Panc1 (cell line): ENCODE results near the gene PFDN4. TPM values are rescaled to one million over a fixed set of nuclear protein-coding genes. Genes with fewer than 3 reads are reported as not detected.
"Not testable (repeated sequence)": the region's sequence is repeated elsewhere in the genome, so short reads cannot be mapped to it uniquely, and the experiment has no call there.

Experiments used
- ATAC-seq: fragments of 200-7000 bp; cut with Tn5 transposase; 2 replicates; pipeline ENCODE4 v1.9.1; 2020; ENCODE audit warnings: mild to moderate bottlenecking, moderate library complexity
- BruUV-seq: library from RNA; stranded (reverse); fragments of 400-500 nt; replicated peaks from 2 replicates; lab custom pipeline; 2021; lab: Mats Ljungman, UMichigan
- CTCF ChIA-PET: fragments of 300-600 bp; sonication (Branson Sonifier 250); formaldehyde crosslinking; loops from one replicate; lab custom pipeline; 2022; ENCODE audit warnings: antibody characterized with exemption; lab: Charles Lee
- POLR2A ChIA-PET: fragments of 300-600 bp; sonication (Branson Sonifier 250); formaldehyde crosslinking; loops from one replicate; lab custom pipeline; 2022; ENCODE audit warnings: antibody characterized with exemption; lab: Charles Lee
- DNase-seq: peaks from one replicate; pipeline ENCODE4 v3.0.0-alpha.2; 2010; ENCODE audit warnings: low read depth, low spot score
- H3K27ac ChIP-seq: 2 replicates; pipeline ENCODE4 v1.5.1; 2011; ENCODE audit warnings: mild to moderate bottlenecking, low read length, inconsistent platforms
- H3K27me3 ChIP-seq: fragments of 200-500 bp; sonication (Bioruptor generic); 2 replicates; pipeline ENCODE4 v1.6.0; 2014; ENCODE audit warnings: low read length, inconsistent platforms; ENCODE audit not compliant: control insufficient read depth, insufficient read depth
- H3K36me3 ChIP-seq: fragments of 200-500 bp; sonication (Bioruptor generic); 2 replicates; pipeline ENCODE4 v1.5.1; 2014; ENCODE audit warnings: inconsistent platforms, mild to moderate bottlenecking, low read length, moderate library complexity; ENCODE audit not compliant: control insufficient read depth, insufficient read depth
- H3K4me1 ChIP-seq: 2 replicates; pipeline ENCODE4 v1.5.1; 2011; ENCODE audit warnings: inconsistent platforms, mild to moderate bottlenecking, low read length, moderate library complexity; ENCODE audit not compliant: control insufficient read depth, insufficient read depth
- H3K4me3 ChIP-seq, 2 experiments: 2 replicates each; pipeline ENCODE4 v1.5.1; 2011 to 2012; ENCODE audit warnings: low read depth in 2 of 2, low read length in 2 of 2, mild to moderate bottlenecking in 2 of 2, inconsistent platforms in 1 of 2, moderate library complexity in 1 of 2
- H3K9me3 ChIP-seq: fragments of 200-500 bp; sonication (Bioruptor generic); 2 replicates; pipeline ENCODE4 v1.5.1; 2014; ENCODE audit warnings: low read depth, mild to moderate bottlenecking, inconsistent platforms, low read length, moderate library complexity; ENCODE audit not compliant: control insufficient read depth, insufficient read depth
- POLR2AphosphoS5 ChIP-seq: IDR thresholded peaks from 2 replicates; pipeline ENCODE4 v1.6.1; 2012; ENCODE audit warnings: mild to moderate bottlenecking, low read depth, low read length, moderate library complexity
- SIN3A ChIP-seq: IDR thresholded peaks from 2 replicates; pipeline ENCODE4 v1.6.1; 2012; ENCODE audit warnings: low read depth, mild to moderate bottlenecking, low read length, moderate library complexity, borderline replicate concordance; ENCODE audit not compliant: insufficient read depth
- TCF7L2 ChIP-seq: IDR thresholded peaks from 2 replicates; pipeline ENCODE4 v1.6.1; 2011; ENCODE audit warnings: mild to moderate bottlenecking, low read depth, low read length, inconsistent platforms
- in situ Hi-C: cut with HindIII; loops from 2 replicates; pipeline ENCODE4 v1.10.0; 2016; ENCODE audit warnings: low sequenced_read_pairs, low pct_unique_long_range_greater_than_20kb
- intact Hi-C: fragments of 100-400 bp; cut with micrococcal nuclease; formaldehyde crosslinking; loops from one replicate; pipeline ENCODE4 v1.10.0; 2022; ENCODE audit not compliant: unreplicated experiment
- total RNA-seq: library from RNA; stranded (reverse); gene quantifications from one replicate; pipeline ENCODE4 v1.2.1, GENCODE V29; 2021; ENCODE audit not compliant: unreplicated experiment
- TF ChIP-seq, protein P1 (sequence below), 2 experiments: IDR thresholded peaks; 2 replicates each; pipeline ENCODE4 v1.6.1; 2011 to 2012; ENCODE audit warnings: low read depth in 2 of 2, control low read depth in 1 of 2, low read length in 1 of 2, mild to moderate bottlenecking in 1 of 2, moderate library complexity in 1 of 2; ENCODE audit not compliant: insufficient read depth in 1 of 2

Gene PFDN4
- total RNA-seq, 1 experiment from 2014 or later = 48.2 TPM

DNA sequence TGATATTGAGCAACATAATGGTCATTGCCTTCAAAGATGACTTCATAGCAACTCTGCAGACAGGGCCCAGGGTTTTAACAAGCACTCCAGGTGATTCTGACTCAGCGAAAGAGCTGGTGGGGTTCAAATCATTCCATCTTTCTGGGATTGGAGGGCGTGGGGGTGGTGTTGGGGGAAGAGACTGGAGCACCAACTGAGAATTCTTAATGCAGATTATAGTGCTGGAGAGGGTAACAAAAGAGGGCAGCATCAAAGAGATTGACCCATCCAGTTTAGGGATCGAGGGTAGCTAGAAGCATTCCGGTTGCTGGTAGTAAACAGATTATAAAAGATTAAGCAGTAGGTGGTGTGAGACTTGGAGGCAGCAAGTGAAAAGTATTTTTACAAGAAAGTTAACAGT lies 15.9 kb downstream of the PFDN4 start:
- CTCF ChIA-PET = no interaction called here
- Histone ChIP-seq H3K4me1 (0 out of 2 replicates have a peak, but pooled peaks cover 3% of the 10 kb centered on the region), H3K27ac (no peak overlapping the region), H3K4me3 (no peak overlapping the region), H3K9me3 (no peaks in the 10 kb centered on the region), H3K27me3 (no peaks in the 10 kb centered on the region), H3K36me3 (0 out of 2 replicates have a peak, but pooled peaks cover 6% of the 10 kb centered on the region)
- POLR2A ChIA-PET = no interaction called here
- intact Hi-C loops = no loop called here
- ATAC-seq (no peak), DNase-seq (no peak)
- no TSS peak for BruUV-seq
- in situ Hi-C loops = no loop called here
- TF ChIP-seq, protein P1, sequence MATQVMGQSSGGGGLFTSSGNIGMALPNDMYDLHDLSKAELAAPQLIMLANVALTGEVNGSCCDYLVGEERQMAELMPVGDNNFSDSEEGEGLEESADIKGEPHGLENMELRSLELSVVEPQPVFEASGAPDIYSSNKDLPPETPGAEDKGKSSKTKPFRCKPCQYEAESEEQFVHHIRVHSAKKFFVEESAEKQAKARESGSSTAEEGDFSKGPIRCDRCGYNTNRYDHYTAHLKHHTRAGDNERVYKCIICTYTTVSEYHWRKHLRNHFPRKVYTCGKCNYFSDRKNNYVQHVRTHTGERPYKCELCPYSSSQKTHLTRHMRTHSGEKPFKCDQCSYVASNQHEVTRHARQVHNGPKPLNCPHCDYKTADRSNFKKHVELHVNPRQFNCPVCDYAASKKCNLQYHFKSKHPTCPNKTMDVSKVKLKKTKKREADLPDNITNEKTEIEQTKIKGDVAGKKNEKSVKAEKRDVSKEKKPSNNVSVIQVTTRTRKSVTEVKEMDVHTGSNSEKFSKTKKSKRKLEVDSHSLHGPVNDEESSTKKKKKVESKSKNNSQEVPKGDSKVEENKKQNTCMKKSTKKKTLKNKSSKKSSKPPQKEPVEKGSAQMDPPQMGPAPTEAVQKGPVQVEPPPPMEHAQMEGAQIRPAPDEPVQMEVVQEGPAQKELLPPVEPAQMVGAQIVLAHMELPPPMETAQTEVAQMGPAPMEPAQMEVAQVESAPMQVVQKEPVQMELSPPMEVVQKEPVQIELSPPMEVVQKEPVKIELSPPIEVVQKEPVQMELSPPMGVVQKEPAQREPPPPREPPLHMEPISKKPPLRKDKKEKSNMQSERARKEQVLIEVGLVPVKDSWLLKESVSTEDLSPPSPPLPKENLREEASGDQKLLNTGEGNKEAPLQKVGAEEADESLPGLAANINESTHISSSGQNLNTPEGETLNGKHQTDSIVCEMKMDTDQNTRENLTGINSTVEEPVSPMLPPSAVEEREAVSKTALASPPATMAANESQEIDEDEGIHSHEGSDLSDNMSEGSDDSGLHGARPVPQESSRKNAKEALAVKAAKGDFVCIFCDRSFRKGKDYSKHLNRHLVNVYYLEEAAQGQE (IDR thresholded peaks at IDR 0.05; ENCODE audit: insufficient read depth in 1 of 2, low read depth in 2 of 2, low read length in 1 of 2) = no peak
- TF ChIP-seq TCF7L2 (no peak), POLR2AphosphoS5 (no peak)

DNA sequence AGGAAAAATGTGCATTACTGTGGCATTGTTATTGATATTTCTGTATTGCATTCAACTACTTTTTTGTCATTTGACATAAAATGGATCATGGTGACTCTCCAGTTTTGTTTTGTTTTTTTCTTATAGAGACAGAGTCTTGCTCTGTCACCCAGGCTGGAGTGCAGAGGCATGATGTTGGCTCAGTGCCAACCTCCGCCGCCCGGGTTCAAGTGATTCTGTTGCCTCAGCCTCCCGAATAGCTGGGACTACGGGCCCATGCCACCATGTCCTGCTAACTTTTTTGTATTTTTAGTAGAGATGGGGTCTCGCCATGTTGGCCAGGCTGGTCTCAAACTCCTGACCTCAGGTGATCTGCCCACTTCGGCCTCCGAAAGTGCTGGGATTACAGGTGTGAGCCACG lies 16.8 kb downstream of the PFDN4 start:
- H3K9me3 ChIP-seq, POLR2A ChIA-PET, H3K4me3 ChIP-seq, H3K36me3 ChIP-seq, H3K27me3 ChIP-seq, H3K4me1 ChIP-seq, intact Hi-C loops, CTCF ChIA-PET, DNase-seq, H3K27ac ChIP-seq, BruUV-seq, ATAC-seq, in situ Hi-C loops: not testable (repeated sequence)

DNA sequence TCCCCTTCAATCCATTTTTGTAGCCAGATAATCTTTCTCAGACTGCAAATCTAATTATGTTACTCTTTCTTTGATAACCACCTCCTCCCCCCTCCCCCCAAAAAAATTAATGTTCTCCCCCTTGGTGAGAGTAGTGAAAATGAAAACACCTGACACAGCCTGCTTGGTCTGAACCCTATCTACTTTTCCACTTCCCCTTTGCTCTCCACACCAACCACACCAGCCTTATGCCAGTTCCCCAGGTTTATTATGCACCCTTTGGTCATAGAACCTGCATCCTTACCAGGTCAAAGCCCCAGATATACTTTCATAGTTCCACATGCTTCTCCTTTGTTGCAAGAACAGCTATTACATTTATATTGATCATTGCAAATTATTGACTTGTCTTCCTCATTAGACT lies 19.4 kb downstream of the PFDN4 start:
- BruUV-seq = no TSS peak
- DNase-seq (no peak), ATAC-seq (no peak)
- Histone ChIP-seq H3K36me3 (no peaks in the 10 kb centered on the region), H3K27me3 (no peaks in the 10 kb centered on the region), H3K9me3 (peaks cover under 1% of the 10 kb centered on the region; the same call in 1 of the 2 replicates), H3K27ac (no peak overlapping the region), H3K4me1 (0 out of 2 replicates have a peak, but pooled peaks cover under 1% of the 10 kb centered on the region), H3K4me3 (no peak overlapping the region)
- TF ChIP-seq, protein P1 (IDR thresholded peaks at IDR 0.05; ENCODE audit: insufficient read depth in 1 of 2, low read depth in 2 of 2, low read length in 1 of 2) = no peak
- no peak for TF ChIP-seq TCF7L2
- TF ChIP-seq SIN3A = no peak
- POLR2A ChIA-PET = no interaction called here
- intact Hi-C loops = no loop called here
- CTCF ChIA-PET = no interaction called here
- in situ Hi-C loops = no loop called here
